ENCODE results near the gene CLIP3.
"Not testable (repeated sequence)": the region's sequence is repeated elsewhere in the genome, so short reads cannot be mapped to it uniquely, and the experiment has no call there.

CLIP3 gene

GRCh38 chr19:36047835-36048234, 15.2 kb upstream of the CLIP3 start:
- DNase-seq, result no peak

- DNase-seq, result no peak
Observed at GRCh38 chr19:36046443-36047050, 13.9 kb upstream of the CLIP3 start.

GRCh38 chr19:36043952-36044351, 11.3 kb upstream of the CLIP3 start:
- no peak for DNase-seq

GRCh38 chr19:36041831-36042230, 9.2 kb upstream of the CLIP3 start:
- no peak for DNase-seq

GRCh38 chr19:36041092-36041491, 8.4 kb upstream of the CLIP3 start:
- DNase-seq, result not testable (repeated sequence)

GRCh38 chr19:36040495-36040894, 7.8 kb upstream of the CLIP3 start:
- no peak for DNase-seq

- DNase-seq, result no peak
Observed at GRCh38 chr19:36031308-36031707, 1.4 kb downstream of the CLIP3 start.

- no peak for DNase-seq
Observed at GRCh38 chr19:36030264-36031148, 2.2 kb downstream of the CLIP3 start.

- DNase-seq, result no peak
Observed at GRCh38 chr19:36028313-36029041, 4.2 kb downstream of the CLIP3 start.

GRCh38 chr19:36027696-36028095, 5.0 kb downstream of the CLIP3 start:
- DNase-seq, result no peak

- no peak for DNase-seq
Observed at GRCh38 chr19:36026091-36026876, 6.4 kb downstream of the CLIP3 start.

GRCh38 chr19:36025541-36025940, 7.1 kb downstream of the CLIP3 start:
- DNase-seq, result no peak

GRCh38 chr19:36023432-36023831, 9.2 kb downstream of the CLIP3 start:
- DNase-seq, result no peak

- DNase-seq, result no peak
Observed at GRCh38 chr19:36019061-36019670, 13.5 kb downstream of the CLIP3 start.

- peak; percentile 98 for DNase-seq
Observed at GRCh38 chr19:36014012-36014924, 18.4 kb downstream of the CLIP3 start, which contains the start of gene ALKBH6. ALKBH6 (minus strand) TSS chr19:36014213; CDS start chr19:36013397, 816 bp downstream.

GRCh38 chr19:36013280-36014011, 19.2 kb downstream of the CLIP3 start:
- DNase-seq, result no peak

GRCh38 chr19:36010402-36010801, 22.3 kb downstream of the CLIP3 start:
- DNase-seq, result no peak

- no peak for DNase-seq
Observed at GRCh38 chr19:36009633-36010379, 22.9 kb downstream of the CLIP3 start.

- DNase-seq, result peak; percentile 55
Observed at GRCh38 chr19:36009220-36009619, 23.5 kb downstream of the CLIP3 start.

Measured in activated T-cell treated with anti-CD3 and anti-CD28 coated beads, Interleukin-2, amount 50 U/mL, for 1 hour (primary cell).